Midbrain (tissue), 1 donor: ENCODE results near the gene TNFRSF11A.

Experiments
- DNase-seq: peaks from one replicate; lab custom pipeline; 2025; lab: John Stamatoyannopoulos, UW

Gene TNFRSF11A

GRCh38 chr18:62343316-62343715 lies 18.2 kb downstream of the TNFRSF11A start:
- DNase-seq = no peak

GRCh38 chr18:62345909-62346308 lies 20.8 kb downstream of the TNFRSF11A start:
- no peak for DNase-seq

GRCh38 chr18:62346333-62347088 lies 21.4 kb downstream of the TNFRSF11A start:
- DNase-seq = no peak

GRCh38 chr18:62347089-62347506 lies 22.0 kb downstream of the TNFRSF11A start:
- DNase-seq = no peak

GRCh38 chr18:62348474-62348873 lies 23.4 kb downstream of the TNFRSF11A start:
- DNase-seq = no peak

GRCh38 chr18:62353170-62353569 lies 28.1 kb downstream of the TNFRSF11A start:
- no peak for DNase-seq

- no peak for DNase-seq
These were observed 29.0 kb downstream of the TNFRSF11A start for GRCh38 chr18:62354151-62354550.

GRCh38 chr18:62357079-62357719 lies 32.1 kb downstream of the TNFRSF11A start:
- no peak for DNase-seq

- DNase-seq = no peak
These were observed 35.7 kb downstream of the TNFRSF11A start for GRCh38 chr18:62360805-62361204.

GRCh38 chr18:62361288-62361687 lies 36.2 kb downstream of the TNFRSF11A start:
- no peak for DNase-seq

- DNase-seq = no peak
These were observed 39.4 kb downstream of the TNFRSF11A start for GRCh38 chr18:62364558-62364957.

- DNase-seq = no peak
These were observed 40.3 kb downstream of the TNFRSF11A start for GRCh38 chr18:62365420-62365819.

GRCh38 chr18:62366992-62367391 lies 41.9 kb downstream of the TNFRSF11A start:
- DNase-seq = no peak

GRCh38 chr18:62368100-62368499 lies 43.0 kb downstream of the TNFRSF11A start:
- no peak for DNase-seq

- DNase-seq = no peak
These were observed 44.1 kb downstream of the TNFRSF11A start for GRCh38 chr18:62369129-62369644.

- DNase-seq = no peak
These were observed 45.3 kb downstream of the TNFRSF11A start for GRCh38 chr18:62370366-62370765.

GRCh38 chr18:62371436-62371835 lies 46.3 kb downstream of the TNFRSF11A start:
- DNase-seq = no peak

GRCh38 chr18:62372156-62372555 lies 47.0 kb downstream of the TNFRSF11A start:
- DNase-seq = no peak

GRCh38 chr18:62372882-62373281 lies 47.8 kb downstream of the TNFRSF11A start:
- DNase-seq = no peak

GRCh38 chr18:62374410-62374965 lies 49.4 kb downstream of the TNFRSF11A start:
- no peak for DNase-seq

- no peak for DNase-seq
These were observed 52.2 kb downstream of the TNFRSF11A start for GRCh38 chr18:62377131-62377807.

GRCh38 chr18:62379051-62379450 lies 53.9 kb downstream of the TNFRSF11A start:
- DNase-seq = no peak
